ENCODE measurements around the gene PIK3IP1. TPM values are rescaled to one million over a fixed set of nuclear protein-coding genes. Genes with fewer than 3 reads are reported as not detected.

Gene PIK3IP1
- polyA plus RNA-seq, 10 donors: 2.8 to 13.2 (median 4.0) TPM

GRCh38 chr22:31279821-31280505, 12.3 kb downstream of the PIK3IP1 start:
- no peak for DNase-seq

GRCh38 chr22:31279327-31279669, 13.0 kb downstream of the PIK3IP1 start:
- no peak for DNase-seq

- no peak for DNase-seq
Measured at GRCh38 chr22:31278626-31279326, 13.5 kb downstream of the PIK3IP1 start.

GRCh38 chr22:31278151-31278621, 14.1 kb downstream of the PIK3IP1 start:
- DNase-seq: no peak

GRCh38 chr22:31277741-31278140, 14.5 kb downstream of the PIK3IP1 start:
- DNase-seq: no peak

- DNase-seq: no peak
Measured at GRCh38 chr22:31276426-31277167, 15.7 kb downstream of the PIK3IP1 start.

GRCh38 chr22:31275576-31275975, 16.7 kb downstream of the PIK3IP1 start:
- no peak for DNase-seq

GRCh38 chr22:31275018-31275417, 17.3 kb downstream of the PIK3IP1 start:
- DNase-seq: no peak

GRCh38 chr22:31274017-31274416, 18.3 kb downstream of the PIK3IP1 start:
- no peak for DNase-seq

- DNase-seq: peak; percentile 47 to 72 (median 58)
Measured at GRCh38 chr22:31272522-31273446, 19.5 kb downstream of the PIK3IP1 start.

- DNase-seq: no peak
Measured at GRCh38 chr22:31271485-31271884, 20.8 kb downstream of the PIK3IP1 start.

- no peak for DNase-seq
Measured at GRCh38 chr22:31271026-31271425, 21.3 kb downstream of the PIK3IP1 start.

GRCh38 chr22:31269892-31270579, 22.3 kb downstream of the PIK3IP1 start:
- DNase-seq: no peak

- no peak for DNase-seq
Measured at GRCh38 chr22:31268281-31268680, 24.0 kb downstream of the PIK3IP1 start.

GRCh38 chr22:31263896-31264640, 28.2 kb downstream of the PIK3IP1 start:
- DNase-seq: no peak

- no peak for DNase-seq
Measured at GRCh38 chr22:31262312-31263133, 29.8 kb downstream of the PIK3IP1 start.

- DNase-seq: no peak
Measured at GRCh38 chr22:31260474-31260856, 31.8 kb downstream of the PIK3IP1 start.

- no peak for DNase-seq
Measured at GRCh38 chr22:31259798-31260473, 32.4 kb downstream of the PIK3IP1 start.

- DNase-seq: no peak
Measured at GRCh38 chr22:31253949-31254348, 38.3 kb downstream of the PIK3IP1 start.

Data from muscle of back (tissue), 11 donors.